Measurements from ENCODE around the gene PCDH19. TPM values are rescaled to one million over a fixed set of nuclear protein-coding genes. Genes with fewer than 3 reads are reported as not detected.

PCDH19 gene
- total RNA-seq, 4 donors from 2014 or later = 0.74 to 4.3 (median 2.3) TPM

DNA sequence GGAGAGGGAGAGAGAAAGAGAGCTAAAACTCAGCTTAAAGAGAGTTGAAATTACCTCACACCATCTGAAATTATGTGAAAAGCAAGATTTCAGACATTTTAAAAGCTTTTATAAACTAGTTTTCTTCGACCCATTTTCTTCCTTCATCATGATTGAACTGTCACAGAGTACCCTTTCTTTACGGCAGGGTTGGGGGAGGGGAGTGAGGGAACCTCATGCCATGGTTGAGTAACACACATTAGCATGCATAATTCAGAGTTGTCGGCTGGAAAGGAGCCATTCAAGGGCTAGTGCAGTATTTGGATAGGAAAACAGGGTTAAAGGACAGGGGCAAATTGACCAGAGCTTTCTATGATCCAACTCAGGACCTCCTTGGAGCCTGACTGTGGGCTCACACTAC is 46.2 kb downstream of the PCDH19 start:
- ATAC-seq (ENCODE audit: low FRiP score) (no peak), DNase-seq (ENCODE audit: low spot score) (no peak)
- TF ChIP-seq, protein P1, sequence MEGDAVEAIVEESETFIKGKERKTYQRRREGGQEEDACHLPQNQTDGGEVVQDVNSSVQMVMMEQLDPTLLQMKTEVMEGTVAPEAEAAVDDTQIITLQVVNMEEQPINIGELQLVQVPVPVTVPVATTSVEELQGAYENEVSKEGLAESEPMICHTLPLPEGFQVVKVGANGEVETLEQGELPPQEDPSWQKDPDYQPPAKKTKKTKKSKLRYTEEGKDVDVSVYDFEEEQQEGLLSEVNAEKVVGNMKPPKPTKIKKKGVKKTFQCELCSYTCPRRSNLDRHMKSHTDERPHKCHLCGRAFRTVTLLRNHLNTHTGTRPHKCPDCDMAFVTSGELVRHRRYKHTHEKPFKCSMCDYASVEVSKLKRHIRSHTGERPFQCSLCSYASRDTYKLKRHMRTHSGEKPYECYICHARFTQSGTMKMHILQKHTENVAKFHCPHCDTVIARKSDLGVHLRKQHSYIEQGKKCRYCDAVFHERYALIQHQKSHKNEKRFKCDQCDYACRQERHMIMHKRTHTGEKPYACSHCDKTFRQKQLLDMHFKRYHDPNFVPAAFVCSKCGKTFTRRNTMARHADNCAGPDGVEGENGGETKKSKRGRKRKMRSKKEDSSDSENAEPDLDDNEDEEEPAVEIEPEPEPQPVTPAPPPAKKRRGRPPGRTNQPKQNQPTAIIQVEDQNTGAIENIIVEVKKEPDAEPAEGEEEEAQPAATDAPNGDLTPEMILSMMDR (IDR thresholded peaks at IDR 0.05) = no peak

DNA sequence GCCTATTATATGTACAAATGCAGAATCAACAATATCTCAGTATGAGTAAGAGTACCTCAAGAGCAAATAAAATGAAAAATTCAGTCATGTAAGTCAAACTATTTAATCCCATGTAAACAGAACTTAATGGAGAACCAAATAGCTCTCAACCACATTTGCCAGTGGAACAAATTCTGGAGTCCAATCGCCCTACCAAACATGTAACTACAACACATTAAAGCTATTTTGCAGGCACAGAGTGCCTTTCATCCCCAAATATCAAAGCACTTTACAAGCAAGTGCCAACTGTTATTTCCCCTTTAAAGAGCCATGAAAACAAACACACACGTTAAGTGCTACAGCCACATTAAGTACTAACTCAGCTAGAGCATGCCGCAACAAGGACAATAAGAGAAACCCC is 51.3 kb downstream of the PCDH19 start:
- DNase-seq (ENCODE audit: low spot score) = no peak
- ATAC-seq (ENCODE audit: low FRiP score) = no peak
- TF ChIP-seq, protein P1 (IDR thresholded peaks at IDR 0.05) = no peak

DNA sequence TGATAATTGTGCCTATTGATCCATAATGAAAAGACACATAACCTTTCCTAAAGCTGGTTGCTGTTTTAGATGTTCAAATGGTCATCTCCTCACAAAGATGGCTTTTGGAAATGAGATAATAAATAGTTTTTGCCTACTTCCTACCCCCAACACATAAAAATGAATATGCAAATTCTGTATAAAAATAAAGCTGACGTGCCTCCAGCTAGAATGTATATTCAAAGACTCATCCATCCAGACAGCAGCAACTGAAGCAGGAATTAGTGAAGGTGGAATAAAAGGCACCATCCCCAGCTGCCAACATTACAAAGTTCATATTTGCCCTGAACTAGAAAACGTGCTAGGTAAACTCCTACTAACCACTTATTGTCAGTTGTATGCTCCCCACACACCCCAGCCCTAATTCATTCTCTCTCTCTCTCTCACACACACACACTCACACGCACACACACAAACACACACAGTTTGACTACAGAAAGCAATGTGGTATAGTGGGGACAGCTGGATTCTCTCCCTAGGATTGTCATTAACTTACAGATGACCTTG is 53.6 kb downstream of the PCDH19 start:
- ATAC-seq (ENCODE audit: low FRiP score) (no peak), DNase-seq (ENCODE audit: low spot score) (no peak)
- TF ChIP-seq, protein P1 (IDR thresholded peaks at IDR 0.05) = no peak

DNA sequence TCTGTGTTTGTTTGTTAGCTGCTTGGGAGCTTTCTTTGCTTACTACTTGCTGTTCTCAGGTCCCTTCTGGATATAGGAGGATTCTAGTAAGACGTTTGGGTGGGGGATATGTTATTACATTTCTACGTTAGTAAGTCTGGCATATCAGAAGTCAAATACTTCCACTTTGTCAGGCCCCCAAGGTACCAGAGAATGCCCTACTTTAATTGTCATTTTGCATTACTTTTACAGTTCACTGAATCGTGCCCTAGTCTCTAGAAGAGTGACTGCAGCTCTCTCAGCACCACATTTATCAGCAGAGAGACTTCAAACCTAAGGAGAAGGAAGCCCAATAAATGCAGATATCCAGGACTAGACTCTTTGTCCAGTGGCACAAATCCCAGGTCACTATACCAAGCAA is 54.4 kb downstream of the PCDH19 start:
- TF ChIP-seq, protein P1 (IDR thresholded peaks at IDR 0.05) = no peak
- DNase-seq (ENCODE audit: low spot score) (no peak), ATAC-seq (ENCODE audit: low FRiP score) (no peak)

DNA sequence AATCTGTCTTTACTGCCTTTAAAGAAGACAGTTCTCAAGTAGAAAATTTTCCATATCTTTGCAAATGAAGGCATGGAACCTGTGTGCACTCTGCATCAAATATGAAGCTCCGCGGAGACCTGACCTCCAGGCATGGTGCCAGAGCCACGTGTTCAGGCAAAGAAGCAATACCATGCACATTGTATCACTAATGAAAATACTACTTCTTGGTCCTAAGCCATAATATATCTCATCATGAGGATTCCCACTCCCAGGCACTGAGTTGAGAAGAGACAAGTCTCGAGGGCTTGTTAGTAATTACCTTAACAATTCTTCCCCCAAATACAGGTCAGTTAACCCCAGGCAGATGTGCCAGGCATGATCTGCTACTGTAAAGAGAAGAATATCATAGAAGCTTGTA is 56.7 kb downstream of the PCDH19 start:
- TF ChIP-seq, protein P1 (IDR thresholded peaks at IDR 0.05) = no peak
- ATAC-seq (ENCODE audit: low FRiP score) = no peak
- no peak for DNase-seq (ENCODE audit: low spot score)

DNA sequence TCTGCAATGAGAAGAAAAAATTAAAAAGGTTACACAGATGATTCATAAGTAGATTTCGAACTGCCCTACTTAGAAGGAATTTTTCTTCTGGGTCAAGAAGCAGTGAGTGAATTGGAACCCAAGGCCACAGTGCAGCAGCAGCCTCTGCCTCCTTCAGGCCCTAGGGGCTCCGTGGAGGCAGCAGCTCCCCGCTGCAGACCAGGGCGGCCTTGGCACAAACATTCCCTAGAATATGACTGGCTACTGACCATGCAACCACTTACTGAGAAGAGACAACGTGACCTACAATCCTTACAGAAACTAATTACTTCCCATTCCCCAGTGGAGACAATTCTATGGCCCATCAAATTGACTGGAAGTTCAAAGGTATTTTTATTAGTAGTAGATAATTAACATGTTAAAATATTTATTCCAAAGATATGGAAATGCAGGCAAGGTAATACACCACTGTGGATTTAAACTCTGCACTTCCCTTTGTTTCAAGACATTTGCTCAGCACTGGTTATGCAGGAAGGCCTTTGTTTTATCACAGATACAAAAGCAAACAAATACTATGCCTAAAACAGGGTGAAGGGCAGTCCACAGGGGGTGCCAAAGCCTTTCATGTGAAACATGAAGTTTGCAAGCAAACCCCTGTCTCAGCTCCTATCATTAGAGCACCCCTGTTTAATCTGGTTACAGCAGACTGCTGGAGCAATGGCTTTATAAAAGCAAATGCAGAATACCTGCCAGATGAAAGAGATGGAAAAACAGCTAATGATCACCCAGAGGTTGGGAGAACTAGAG is 59.2 kb downstream of the PCDH19 start:
- ATAC-seq (ENCODE audit: low FRiP score) (no peak), DNase-seq (ENCODE audit: low spot score) (no peak)
- TF ChIP-seq, protein P1 (IDR thresholded peaks at IDR 0.05) = no peak

DNA sequence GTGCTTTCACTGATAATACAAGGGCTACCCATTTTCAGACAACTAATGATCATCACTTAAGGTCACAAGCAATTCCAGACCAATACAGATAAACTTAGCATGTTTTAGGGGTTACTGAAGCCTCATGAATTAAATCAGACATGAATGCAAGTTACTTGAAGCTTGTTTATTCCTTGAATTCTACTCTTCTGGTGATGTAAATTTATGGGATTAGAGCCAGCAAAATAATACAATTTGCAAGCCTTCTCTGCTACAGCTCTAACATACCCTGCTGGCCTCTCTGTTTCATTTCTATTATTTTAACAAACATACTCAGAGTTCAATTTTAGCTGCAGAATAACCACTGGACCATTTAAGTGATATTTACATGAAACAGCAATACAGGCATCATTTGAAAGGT is 60.7 kb downstream of the PCDH19 start:
- TF ChIP-seq, protein P1 (IDR thresholded peaks at IDR 0.05) = no peak
- ATAC-seq (ENCODE audit: low FRiP score) (no peak), DNase-seq (ENCODE audit: low spot score) (no peak)

Measured in omental fat pad (tissue), 4 donors.